Upper lobe of left lung (tissue), 6 donors: ENCODE data around the gene THBS1. TPM values are rescaled to one million over a fixed set of nuclear protein-coding genes. Genes with fewer than 3 reads are reported as not detected.

ENCODE experiments used
- ATAC-seq, 2 donors: fragments of 200-7000 bp; cut with Tn5 transposase; one replicate each; pipeline ENCODE4 v1.9.1; 2022; ENCODE audit warnings: mild to moderate bottlenecking in 2 of 2, moderate library complexity in 2 of 2; ENCODE audit not compliant: low FRiP score in 2 of 2
- DNase-seq, 2 donors: peaks; one replicate each; pipeline ENCODE4 v3.0.0-alpha.2; 2019 to 2020
- H3K27ac ChIP-seq, 4 donors: fragments of 200-600 bp; sonication (generic); one replicate each; pipeline ENCODE4 v1.5.1; 2016 to 2019
- H3K27me3 ChIP-seq, 4 donors: fragments of 200-600 bp; sonication (generic); one replicate each; pipeline ENCODE4 v1.5.1; 2017 to 2019
- H3K36me3 ChIP-seq, 4 donors: fragments of 200-600 bp; sonication (generic); one replicate each; pipeline ENCODE4 v1.5.1; 2016 to 2019
- H3K4me1 ChIP-seq, 4 donors: fragments of 200-600 bp; sonication (generic); one replicate each; pipeline ENCODE4 v1.5.1; 2018 to 2019
- H3K4me3 ChIP-seq, 4 donors: fragments of 200-600 bp; sonication (generic); one replicate each; pipeline ENCODE4 v1.5.1; 2017 to 2019; ENCODE audit warnings: mild to moderate bottlenecking in 2 of 4, moderate library complexity in 1 of 4
- H3K9me3 ChIP-seq, 4 donors: fragments of 200-600 bp; sonication (generic); one replicate each; pipeline ENCODE4 v1.5.1; 2018 to 2019
- EP300 ChIP-seq, 4 donors: sonication (generic); formaldehyde crosslinking; IDR thresholded peaks; one replicate each; pipeline ENCODE4 v1.5.1; 2017; ENCODE audit warnings: antibody characterized with exemption in 4 of 4, control low read depth in 2 of 4
- POLR2A ChIP-seq, 4 donors: fragments of 450-650 bp; IDR thresholded peaks; one replicate each; pipeline ENCODE4 v1.5.1; 2016 to 2017; ENCODE audit warnings: antibody characterized with exemption in 4 of 4, mild to moderate bottlenecking in 2 of 4
- POLR2AphosphoS5 ChIP-seq, 2 donors: sonication (generic); formaldehyde crosslinking; IDR thresholded peaks; one replicate each; pipeline ENCODE4 v1.5.1; 2017; ENCODE audit warnings: antibody characterized with exemption in 2 of 2
- WGBS, 2 donors: methylation state at CpG; one replicate each; pipeline ENCODE4 v1.1.5; 2017 to 2018; 5-methylcytosine and 5-hydroxymethylcytosine counted together
- total RNA-seq, 6 donors: library from RNA; depleted of rRNA in 4 of 6; stranded (reverse); fragments of >200 nt in 4 of 6; gene quantifications; one replicate each; pipeline versions ENCODE4 v1.1.0 to v1.2.1, GENCODE V29; 2016 to 2021
- TF ChIP-seq, protein P1 (sequence below), 6 experiments: fragments of 450-650 bp in 4 of 6; fragments of 200-600 bp in 2 of 6; sonication (generic) in 2 of 6; IDR thresholded peaks; one replicate each; pipeline ENCODE4 v1.5.1; 2016 to 2019; ENCODE audit warnings: antibody characterized with exemption in 6 of 6
- donor health status: DM: no; HTN: no; CAD: no; lungs with moderate emphysema.
- donor health status: DM: no; HTN: yes; CAD: no; lungs with severe emphysema.

Gene THBS1
- total RNA-seq, 6 donors from 2014 or later, result 405 to 497 (median 457) TPM

- peaks cover 7 to 33% (median 26%) of the 10 kb centered on the region in 4 donors for H3K4me1 ChIP-seq
- H3K36me3 ChIP-seq, result peaks cover 0 to 32% (median 5%) of the 10 kb centered on the region in 4 donors
- TF ChIP-seq POLR2AphosphoS5 (IDR thresholded peaks at IDR 0.05) (no peak), POLR2A (IDR thresholded peaks at IDR 0.05) (no peak), EP300 (IDR thresholded peaks at IDR 0.05) (no peak)
- TF ChIP-seq, protein P1, sequence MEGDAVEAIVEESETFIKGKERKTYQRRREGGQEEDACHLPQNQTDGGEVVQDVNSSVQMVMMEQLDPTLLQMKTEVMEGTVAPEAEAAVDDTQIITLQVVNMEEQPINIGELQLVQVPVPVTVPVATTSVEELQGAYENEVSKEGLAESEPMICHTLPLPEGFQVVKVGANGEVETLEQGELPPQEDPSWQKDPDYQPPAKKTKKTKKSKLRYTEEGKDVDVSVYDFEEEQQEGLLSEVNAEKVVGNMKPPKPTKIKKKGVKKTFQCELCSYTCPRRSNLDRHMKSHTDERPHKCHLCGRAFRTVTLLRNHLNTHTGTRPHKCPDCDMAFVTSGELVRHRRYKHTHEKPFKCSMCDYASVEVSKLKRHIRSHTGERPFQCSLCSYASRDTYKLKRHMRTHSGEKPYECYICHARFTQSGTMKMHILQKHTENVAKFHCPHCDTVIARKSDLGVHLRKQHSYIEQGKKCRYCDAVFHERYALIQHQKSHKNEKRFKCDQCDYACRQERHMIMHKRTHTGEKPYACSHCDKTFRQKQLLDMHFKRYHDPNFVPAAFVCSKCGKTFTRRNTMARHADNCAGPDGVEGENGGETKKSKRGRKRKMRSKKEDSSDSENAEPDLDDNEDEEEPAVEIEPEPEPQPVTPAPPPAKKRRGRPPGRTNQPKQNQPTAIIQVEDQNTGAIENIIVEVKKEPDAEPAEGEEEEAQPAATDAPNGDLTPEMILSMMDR (IDR thresholded peaks at IDR 0.05), result peak; percentile 95 to 98 (median 96)
- H3K27ac ChIP-seq, result peak overlapping the region; percentile 79 to 91 (median 88)
- H3K9me3 ChIP-seq, result no peaks in the 10 kb centered on the region
- ATAC-seq (peak; percentile 90 to 91), DNase-seq (peak; percentile 92 to 100)
- peak overlapping the region; percentile 27 to 61 (median 46) for H3K4me3 ChIP-seq
- H3K27me3 ChIP-seq, result no peaks in the 10 kb centered on the region
- WGBS, 2 donors, result 0 to 5% methylated on average over 8 to 19 of the region's 29 CpGs
Measured at GRCh38 chr15:39580117-39580484, 778 bp upstream of the THBS1 start.

DNA sequence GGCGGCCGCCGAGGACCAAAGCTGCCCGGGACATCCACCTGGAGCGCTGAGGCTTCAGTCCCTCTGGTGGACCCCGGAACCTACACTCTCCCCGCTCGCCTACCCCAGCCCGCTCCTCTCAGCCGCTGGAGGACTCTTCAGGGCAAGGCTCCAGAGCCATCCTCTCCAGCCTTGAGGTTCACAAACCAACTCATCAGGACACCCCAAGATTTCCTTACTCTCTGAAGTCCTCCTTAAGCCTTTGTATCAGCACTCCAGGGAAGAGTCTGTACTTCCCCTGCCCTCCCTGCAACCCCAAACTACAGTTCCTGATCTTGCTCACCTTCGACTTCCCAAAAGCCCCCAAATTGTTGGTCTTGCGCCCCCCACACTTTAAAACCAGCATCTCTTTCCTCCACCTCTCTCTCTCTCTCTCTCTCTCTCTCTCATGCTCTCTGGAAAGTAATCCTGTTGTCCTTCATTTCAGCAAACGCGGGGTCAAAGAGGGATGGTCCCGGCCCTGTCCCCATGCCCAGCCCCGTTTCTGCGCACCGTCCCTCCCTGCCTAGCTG, 438 bp downstream of the THBS1 start:
- TF ChIP-seq, protein P1 (IDR thresholded peaks at IDR 0.05), result no peak
- TF ChIP-seq POLR2A (IDR thresholded peaks at IDR 0.05), result peak in 2 of 4 donors; percentile 17 to 27
- no peak for TF ChIP-seq EP300 (IDR thresholded peaks at IDR 0.05)
- H3K36me3 ChIP-seq, result peaks cover 0 to 44% (median 14%) of the 10 kb centered on the region in 4 donors
- WGBS, 2 donors, result 10 to 16% methylated on average over 13 to 18 of the region's 18 CpGs
- H3K4me1 ChIP-seq, result peaks cover 7 to 33% (median 28%) of the 10 kb centered on the region in 4 donors
- no peaks in the 10 kb centered on the region for H3K9me3 ChIP-seq
- DNase-seq, result peak in 1 of 2 donors; percentile 38
- ATAC-seq, result no peak
- H3K27me3 ChIP-seq, result no peaks in the 10 kb centered on the region
- H3K27ac ChIP-seq, result peak overlapping the region; percentile 79 to 91 (median 88)
- H3K4me3 ChIP-seq, result peak overlapping the region; percentile 27 to 61 (median 46)

GRCh38 chr15:39581793-39582285, 960 bp downstream of the THBS1 start:
- H3K27me3 ChIP-seq, result no peaks in the 10 kb centered on the region
- H3K4me1 ChIP-seq, result peaks cover 7 to 33% (median 28%) of the 10 kb centered on the region in 4 donors
- H3K4me3 ChIP-seq, result peak overlapping the region; percentile 27 to 61 (median 46)
- H3K36me3 ChIP-seq, result peaks cover 0 to 49% (median 15%) of the 10 kb centered on the region in 4 donors
- peak in 1 of 2 donors; percentile 73 for DNase-seq
- no peaks in the 10 kb centered on the region for H3K9me3 ChIP-seq
- H3K27ac ChIP-seq, result peak overlapping the region; percentile 79 to 91 (median 88)
- TF ChIP-seq POLR2A (IDR thresholded peaks at IDR 0.05) (no peak), EP300 (IDR thresholded peaks at IDR 0.05) (no peak), POLR2AphosphoS5 (IDR thresholded peaks at IDR 0.05) (peak in 1 of 2 donors; percentile 83)
- TF ChIP-seq, protein P1 (IDR thresholded peaks at IDR 0.05), result peak in 5 of 6 experiments; percentile 16 to 51 (median 46)
- 56 to 64% methylated on average over 13 of the region's 13 CpGs for WGBS, 2 donors
- ATAC-seq, result peak; percentile 7 to 62

DNA sequence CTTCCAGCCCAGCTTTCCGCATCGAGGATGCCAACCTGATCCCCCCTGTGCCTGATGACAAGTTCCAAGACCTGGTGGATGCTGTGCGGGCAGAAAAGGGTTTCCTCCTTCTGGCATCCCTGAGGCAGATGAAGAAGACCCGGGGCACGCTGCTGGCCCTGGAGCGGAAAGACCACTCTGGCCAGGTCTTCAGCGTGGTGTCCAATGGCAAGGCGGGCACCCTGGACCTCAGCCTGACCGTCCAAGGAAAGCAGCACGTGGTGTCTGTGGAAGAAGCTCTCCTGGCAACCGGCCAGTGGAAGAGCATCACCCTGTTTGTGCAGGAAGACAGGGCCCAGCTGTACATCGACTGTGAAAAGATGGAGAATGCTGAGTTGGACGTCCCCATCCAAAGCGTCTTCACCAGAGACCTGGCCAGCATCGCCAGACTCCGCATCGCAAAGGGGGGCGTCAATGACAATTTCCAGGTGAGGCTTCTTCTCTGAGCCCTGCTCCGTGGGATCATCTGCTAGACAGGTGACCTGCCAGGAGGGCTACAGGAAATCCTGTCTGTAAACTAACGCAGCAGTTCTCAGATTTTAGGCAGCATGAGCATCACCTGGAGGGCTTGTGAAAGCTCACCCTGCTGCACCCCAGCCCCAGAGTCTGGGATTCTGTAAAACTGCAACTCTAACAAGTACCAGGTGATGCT, 1.6 kb downstream of the THBS1 start:
- peak overlapping the region; percentile 27 to 61 (median 46) for H3K4me3 ChIP-seq
- TF ChIP-seq, protein P1 (IDR thresholded peaks at IDR 0.05), result no peak
- TF ChIP-seq EP300 (IDR thresholded peaks at IDR 0.05) (no peak), POLR2A (IDR thresholded peaks at IDR 0.05) (no peak), POLR2AphosphoS5 (IDR thresholded peaks at IDR 0.05) (peak; percentile 27 to 86)
- DNase-seq (peak in 1 of 2 donors; percentile 69), ATAC-seq (no peak)
- H3K36me3 ChIP-seq, result peaks cover 0 to 55% (median 20%) of the 10 kb centered on the region in 4 donors
- no peaks in the 10 kb centered on the region for H3K27me3 ChIP-seq
- 53 to 70% methylated on average over 7 to 20 of the region's 20 CpGs for WGBS, 2 donors
- peaks cover 7 to 33% (median 28%) of the 10 kb centered on the region in 4 donors for H3K4me1 ChIP-seq
- no peaks in the 10 kb centered on the region for H3K9me3 ChIP-seq
- H3K27ac ChIP-seq, result peak overlapping the region; percentile 79 to 91 (median 88)
